Fibroblast of lung (primary cell): ENCODE data around the gene GPR107. TPM values are rescaled to one million over a fixed set of nuclear protein-coding genes. Genes with fewer than 3 reads are reported as not detected.
A peak's percentile ranks its signal among the peaks of the same experiment; 100 is the strongest.

ENCODE experiments used
- DNase-seq, 2 donors: peaks; one replicate each; pipeline versions ENCODE4 v3.0.0 to v3.0.0-alpha.2; 2010; ENCODE audit warnings: low read depth in 2 of 2
- H2AFZ ChIP-seq: 2 replicates; pipeline ENCODE4 v1.5.1; 2012; ENCODE audit warnings: low read length, control low read depth, inconsistent platforms
- H3K27ac ChIP-seq: 2 replicates; pipeline ENCODE4 v1.5.1; 2011; ENCODE audit warnings: low read length, control low read depth; ENCODE audit not compliant: insufficient read depth
- H3K27me3 ChIP-seq: 2 replicates; pipeline ENCODE4 v1.5.1; 2011; ENCODE audit warnings: mild to moderate bottlenecking, low read length; ENCODE audit not compliant: control insufficient read depth, insufficient read depth
- H3K36me3 ChIP-seq: 2 replicates; pipeline ENCODE4 v1.5.1; 2011; ENCODE audit warnings: low read length; ENCODE audit not compliant: control insufficient read depth, insufficient read depth
- H3K4me1 ChIP-seq: 2 replicates; pipeline ENCODE4 v1.5.1; 2011; ENCODE audit warnings: low read length; ENCODE audit not compliant: control insufficient read depth, insufficient read depth; ENCODE audit errors: extremely low read depth
- H3K4me2 ChIP-seq: 2 replicates; pipeline ENCODE4 v1.5.1; 2011; ENCODE audit warnings: low read length, control low read depth; ENCODE audit not compliant: insufficient read depth; ENCODE audit errors: extremely low read depth
- H3K4me3 ChIP-seq, 4 experiments: fragments of 200-600 bp in 1 of 4; sonication (generic) in 1 of 4; replicated peaks in 1 of 4; 2 replicates each; pipeline ENCODE4 v1.5.1; 2011 to 2016; ENCODE audit warnings: low read length in 4 of 4, low read depth in 3 of 4, mild to moderate bottlenecking in 3 of 4, control low read depth in 2 of 4, inconsistent platforms in 1 of 4, mixed read lengths in 1 of 4; ENCODE audit not compliant: insufficient read depth in 1 of 4; ENCODE audit errors: control extremely low read depth in 1 of 4
- H3K79me2 ChIP-seq: 2 replicates; pipeline ENCODE4 v1.5.1; 2012; ENCODE audit warnings: mild to moderate bottlenecking, low read length, inconsistent platforms; ENCODE audit not compliant: control insufficient read depth, insufficient read depth
- H3K9ac ChIP-seq: 2 replicates; pipeline ENCODE4 v1.5.1; 2011; ENCODE audit warnings: mild to moderate bottlenecking, low read length, control low read depth; ENCODE audit not compliant: insufficient read depth
- H3K9me3 ChIP-seq: 2 replicates; pipeline ENCODE4 v1.5.1; 2012; ENCODE audit warnings: low read depth, low read length; ENCODE audit not compliant: control insufficient read depth, insufficient read depth
- H4K20me1 ChIP-seq: 2 replicates; pipeline ENCODE4 v1.5.1; 2011; ENCODE audit warnings: low read length; ENCODE audit not compliant: control insufficient read depth, insufficient read depth; ENCODE audit errors: extremely low read depth
- CTCF ChIP-seq, 2 donors: IDR thresholded peaks in 1 of 2; conservative IDR thresholded peaks in 1 of 2; 1 replicate in 1 of 2; 2 replicates in 1 of 2; pipeline ENCODE4 v1.5.1; 2011 to 2012; ENCODE audit warnings: low read length in 2 of 2, control low read depth in 1 of 2, inconsistent platforms in 1 of 2, low read depth in 1 of 2, mild to moderate bottlenecking in 1 of 2
- EZH2 ChIP-seq: IDR thresholded peaks from 2 replicates; pipeline ENCODE4 v1.5.1; 2012; ENCODE audit warnings: low read length, control low read depth, mild to moderate bottlenecking; ENCODE audit errors: missing control alignments
- polyA plus RNA-seq, 2 donors: library from polyadenylated mRNA; depleted of rRNA in 1 of 2; stranded (reverse) in 1 of 2; unstranded in 1 of 2; fragments of >200 nt; gene quantifications; 2 replicates each; pipeline ENCODE4 v1.2.1, GENCODE V29; 2011 to 2012; ENCODE audit warnings: missing spikeins in 1 of 2
- total RNA-seq: library from RNA; depleted of rRNA; stranded (reverse); fragments of >200 nt; gene quantifications from 2 replicates; pipeline ENCODE4 v1.2.1, GENCODE V29; 2014

GPR107 gene
- total and polyA plus RNA-seq, 2 donors (not counting 1 experiment from before 2014, with no cell fraction given) = 27.6 to 43.5 TPM

- Histone ChIP-seq H4K20me1 (no peaks in the 10 kb centered on the region), H3K79me2 (peaks cover 50% of the 10 kb centered on the region), H3K4me3 (no peak overlapping the region), H3K36me3 (no peaks in the 10 kb centered on the region), H3K27me3 (no peaks in the 10 kb centered on the region), H3K4me1 (peaks cover 10% of the 10 kb centered on the region), H3K9me3 (no peaks in the 10 kb centered on the region), H3K4me2 (no peak overlapping the region), H3K27ac (no peak overlapping the region), H2AFZ (no peak overlapping the region), H3K9ac (no peak overlapping the region)
- TF ChIP-seq EZH2 (no peak), CTCF (conservative IDR thresholded peaks at IDR 0.05 in 1 of 2, IDR thresholded peaks at IDR 0.05 in 1 of 2; ENCODE audit: low read depth in 1 of 2, low read length in 2 of 2) (peak in 1 of 2 donors; percentile 17)
- DNase-seq = peak in 1 of 2 donors; percentile 18
These were observed 14.1 kb upstream of the GPR107 start for GRCh38 chr9:130039528-130040147.

- no peaks in the 10 kb centered on the region for H3K27me3 ChIP-seq
- no peak for DNase-seq
- peak overlapping the region; percentile 90 for H3K4me2 ChIP-seq
- peaks cover 3% of the 10 kb centered on the region for H3K4me1 ChIP-seq
- peak overlapping the region; percentile 83 to 90 (median 88) for H3K4me3 ChIP-seq
- H3K9ac ChIP-seq = no peak overlapping the region
- no peak for TF ChIP-seq CTCF (conservative IDR thresholded peaks at IDR 0.05 in 1 of 2, IDR thresholded peaks at IDR 0.05 in 1 of 2; ENCODE audit: low read depth in 1 of 2, low read length in 2 of 2)
- no peaks in the 10 kb centered on the region for H3K36me3 ChIP-seq
- H3K27ac ChIP-seq = no peak overlapping the region
- H2AFZ ChIP-seq = no peak overlapping the region
- H3K79me2 ChIP-seq = peaks cover 44% of the 10 kb centered on the region
- H4K20me1 ChIP-seq = no peaks in the 10 kb centered on the region
- no peaks in the 10 kb centered on the region for H3K9me3 ChIP-seq
These were observed 12.6 kb upstream of the GPR107 start for GRCh38 chr9:130040984-130041647.

GRCh38 chr9:130041648-130042405, 11.9 kb upstream of the GPR107 start:
- H3K79me2 ChIP-seq = peaks cover 41% of the 10 kb centered on the region
- peak overlapping the region; percentile 76 for H3K9ac ChIP-seq
- H3K36me3 ChIP-seq = no peaks in the 10 kb centered on the region
- peaks cover 3% of the 10 kb centered on the region for H3K4me1 ChIP-seq
- H4K20me1 ChIP-seq = no peaks in the 10 kb centered on the region
- H2AFZ ChIP-seq = peak overlapping the region; percentile 55
- H3K27ac ChIP-seq = peak overlapping the region; percentile 74
- peak overlapping the region; percentile 83 to 90 (median 88) for H3K4me3 ChIP-seq
- DNase-seq = peak; percentile 31 to 39
- H3K27me3 ChIP-seq = no peaks in the 10 kb centered on the region
- H3K4me2 ChIP-seq = peak overlapping the region; percentile 90
- H3K9me3 ChIP-seq = no peaks in the 10 kb centered on the region
- TF ChIP-seq CTCF (conservative IDR thresholded peaks at IDR 0.05 in 1 of 2, IDR thresholded peaks at IDR 0.05 in 1 of 2; ENCODE audit: low read depth in 1 of 2, low read length in 2 of 2) (peak in 1 of 2 donors; percentile 1), EZH2 (no peak)
